Activated naive CD8-positive, alpha-beta T cell treated with anti-CD3 and anti-CD28 coated beads, Interleukin-2, amount 50 U/mL, for 24 hours (primary cell): ENCODE data around the gene LTBP1.

Experiments
- ATAC-seq: fragments of 150-1000 bp; cut with Tn5 transposase; one replicate; pipeline ENCODE4 v1.10.0; 2021
- DNase-seq: peaks from one replicate; pipeline ENCODE4 v3.0.0; 2021
- H3K27ac Mint-ChIP-seq: one replicate; pipeline ENCODE4 v1.8.0; 2021; ENCODE audit warnings: mild to moderate bottlenecking, mixed read lengths
- H3K27me3 Mint-ChIP-seq: one replicate; pipeline ENCODE4 v1.8.0; 2021; ENCODE audit warnings: mixed read lengths
- H3K36me3 Mint-ChIP-seq: one replicate; pipeline ENCODE4 v1.8.0; 2021; ENCODE audit warnings: low read depth, mixed read lengths
- H3K4me1 Mint-ChIP-seq: one replicate; pipeline ENCODE4 v1.8.0; 2021; ENCODE audit warnings: mixed read lengths
- H3K4me3 Mint-ChIP-seq: one replicate; pipeline ENCODE4 v1.8.0; 2021; ENCODE audit warnings: mild to moderate bottlenecking, moderate library complexity, mixed read lengths
- H3K9me3 Mint-ChIP-seq: one replicate; pipeline ENCODE4 v1.8.0; 2021; ENCODE audit warnings: mixed read lengths

Gene LTBP1

DNA sequence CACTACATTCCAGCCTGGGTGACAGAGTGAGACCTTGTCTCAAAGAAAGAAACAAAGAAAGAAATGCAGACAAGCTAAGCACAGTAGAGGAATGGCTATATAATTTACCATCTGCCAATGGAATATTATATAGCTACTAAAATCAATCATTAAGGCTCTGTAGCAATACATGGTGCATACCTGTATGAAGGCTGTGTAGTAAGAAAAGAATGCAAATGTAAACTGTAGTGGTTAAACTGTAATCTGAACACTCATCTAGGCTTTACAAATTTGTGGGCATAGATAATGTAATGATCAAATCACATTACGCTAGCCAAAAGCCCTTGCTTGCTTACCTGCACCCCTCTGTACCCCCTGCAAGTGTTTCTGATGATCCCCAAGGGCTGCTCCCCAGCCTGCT is 230.9 kb downstream of the LTBP1 start:
- ATAC-seq: no peak
- Mint-ChIP-seq H3K36me3 (no peaks in the 10 kb centered on the region), H3K27ac (no peak overlapping the region), H3K27me3 (no peaks in the 10 kb centered on the region), H3K4me1 (no peaks in the 10 kb centered on the region), H3K9me3 (no peaks in the 10 kb centered on the region), H3K4me3 (no peak overlapping the region)
- no peak for DNase-seq

DNA sequence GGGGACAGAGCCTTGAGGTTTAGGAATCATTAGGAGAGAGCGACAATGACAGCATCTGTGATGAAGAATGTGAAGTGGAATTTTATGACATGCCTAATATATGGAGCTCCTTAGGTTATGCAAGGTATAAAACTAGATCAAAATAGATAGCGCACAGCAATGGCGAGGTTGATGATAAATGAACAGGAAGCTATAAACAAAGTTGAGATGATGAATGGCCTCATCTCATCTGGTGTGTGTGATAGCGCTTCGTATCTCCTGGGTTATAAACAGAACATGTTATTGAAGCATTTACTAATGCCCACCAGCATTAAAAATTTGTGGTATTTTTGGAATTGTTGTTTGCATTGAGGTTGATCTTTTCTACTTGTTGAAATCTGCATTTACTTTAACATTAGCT is 231.5 kb downstream of the LTBP1 start:
- DNase-seq (no peak), ATAC-seq (no peak)
- Mint-ChIP-seq H3K4me3 (no peak overlapping the region), H3K27me3 (no peaks in the 10 kb centered on the region), H3K9me3 (no peaks in the 10 kb centered on the region), H3K4me1 (no peaks in the 10 kb centered on the region), H3K36me3 (no peaks in the 10 kb centered on the region), H3K27ac (no peak overlapping the region)

DNA sequence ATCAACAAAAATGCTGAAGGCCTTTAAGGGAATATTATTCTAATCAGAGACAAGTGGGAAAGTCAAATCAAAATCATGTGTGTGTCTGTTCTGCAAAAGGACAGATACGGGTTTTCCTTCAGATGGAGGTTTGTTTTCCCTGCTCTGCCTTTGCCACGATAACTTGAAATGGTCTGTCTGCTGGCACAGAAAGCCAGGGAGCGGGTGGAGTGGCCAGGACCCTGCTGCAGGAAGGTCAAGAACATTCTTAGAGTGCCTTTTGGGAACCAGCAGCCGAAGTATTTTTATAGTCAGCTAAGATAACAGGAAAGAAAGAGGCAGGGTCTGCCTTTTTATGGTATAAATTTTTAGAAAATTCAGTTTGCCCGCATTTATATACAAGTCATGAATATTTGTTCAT is 234.2 kb downstream of the LTBP1 start:
- H3K9me3 Mint-ChIP-seq: no peaks in the 10 kb centered on the region
- H3K4me3 Mint-ChIP-seq: no peak overlapping the region
- DNase-seq: no peak
- H3K36me3 Mint-ChIP-seq: no peaks in the 10 kb centered on the region
- H3K27me3 Mint-ChIP-seq: no peaks in the 10 kb centered on the region
- H3K27ac Mint-ChIP-seq: no peak overlapping the region
- no peak for ATAC-seq
- no peaks in the 10 kb centered on the region for H3K4me1 Mint-ChIP-seq

DNA sequence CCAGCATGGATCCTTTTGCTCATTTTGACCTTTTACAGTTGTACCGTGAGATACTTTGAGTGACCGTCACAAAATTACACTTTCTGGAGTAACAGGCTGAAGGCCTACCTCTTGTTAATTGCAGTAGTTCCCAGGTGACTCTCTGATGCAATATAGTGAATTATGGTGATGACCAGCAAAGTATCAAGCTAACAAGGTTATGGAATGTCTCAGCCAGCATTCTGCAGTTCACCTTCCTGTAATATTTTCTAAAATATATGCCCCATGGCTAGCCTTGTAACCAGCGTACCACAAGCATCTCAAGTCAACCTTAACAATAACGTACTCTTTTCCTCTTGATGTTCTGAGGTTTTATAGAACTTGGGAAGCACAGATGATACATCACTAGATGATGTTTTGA is 234.7 kb downstream of the LTBP1 start:
- DNase-seq (no peak), ATAC-seq (no peak)
- Mint-ChIP-seq H3K36me3 (no peaks in the 10 kb centered on the region), H3K27me3 (no peaks in the 10 kb centered on the region), H3K4me3 (no peak overlapping the region), H3K4me1 (no peaks in the 10 kb centered on the region), H3K9me3 (no peaks in the 10 kb centered on the region), H3K27ac (no peak overlapping the region)

DNA sequence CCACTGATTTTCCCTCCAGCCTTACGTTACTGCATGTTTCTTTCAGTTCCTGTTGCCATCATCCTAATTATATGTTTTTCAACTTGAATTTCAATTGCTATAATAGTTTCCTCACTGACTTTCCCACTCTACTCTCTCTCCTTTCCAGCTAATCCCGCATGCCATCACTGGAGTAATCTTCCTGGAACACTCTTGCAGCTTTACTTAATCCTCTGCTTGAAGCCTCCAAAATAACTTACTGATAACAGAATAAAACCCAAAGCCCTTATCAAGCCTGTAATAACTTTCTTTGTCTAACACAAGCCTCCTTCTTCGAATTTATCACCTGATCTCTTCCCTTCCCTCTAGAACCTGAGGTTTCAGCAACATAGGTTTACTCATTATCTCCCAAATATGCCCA is 237.3 kb downstream of the LTBP1 start:
- DNase-seq: no peak
- ATAC-seq: no peak

DNA sequence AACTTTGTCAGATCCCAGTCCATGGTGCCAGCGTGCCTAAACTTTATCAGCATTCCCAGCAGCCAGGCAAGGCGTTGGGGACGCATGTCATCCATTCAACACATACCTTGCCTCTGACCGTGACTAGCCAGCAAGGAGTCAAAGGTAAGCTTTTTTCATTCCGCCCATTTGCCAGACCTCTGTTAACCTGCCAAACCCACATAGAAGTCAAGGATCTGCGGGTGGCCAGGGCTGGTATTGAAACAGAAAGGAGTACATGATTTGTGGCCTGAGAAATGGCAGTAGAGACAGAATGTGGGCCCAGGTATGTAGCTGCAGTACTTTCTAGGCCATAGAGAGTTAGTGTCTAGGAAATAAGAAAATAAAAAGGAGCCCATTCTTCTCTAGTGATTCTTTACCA is 240.2 kb downstream of the LTBP1 start:
- H3K27me3 Mint-ChIP-seq: peaks cover 3% of the 10 kb centered on the region
- no peak for DNase-seq
- H3K27ac Mint-ChIP-seq: no peak overlapping the region
- no peak for ATAC-seq
- H3K4me1 Mint-ChIP-seq: no peaks in the 10 kb centered on the region
- H3K9me3 Mint-ChIP-seq: no peaks in the 10 kb centered on the region
- H3K36me3 Mint-ChIP-seq: no peaks in the 10 kb centered on the region
- H3K4me3 Mint-ChIP-seq: no peak overlapping the region

More for the DNA sequence above, 237.3 kb downstream of the LTBP1 start:
- no peaks in the 10 kb centered on the region for H3K36me3 Mint-ChIP-seq
- peaks cover 3% of the 10 kb centered on the region for H3K27me3 Mint-ChIP-seq
- no peaks in the 10 kb centered on the region for H3K9me3 Mint-ChIP-seq
- H3K27ac Mint-ChIP-seq: no peak overlapping the region
- no peaks in the 10 kb centered on the region for H3K4me1 Mint-ChIP-seq
- H3K4me3 Mint-ChIP-seq: no peak overlapping the region

DNA sequence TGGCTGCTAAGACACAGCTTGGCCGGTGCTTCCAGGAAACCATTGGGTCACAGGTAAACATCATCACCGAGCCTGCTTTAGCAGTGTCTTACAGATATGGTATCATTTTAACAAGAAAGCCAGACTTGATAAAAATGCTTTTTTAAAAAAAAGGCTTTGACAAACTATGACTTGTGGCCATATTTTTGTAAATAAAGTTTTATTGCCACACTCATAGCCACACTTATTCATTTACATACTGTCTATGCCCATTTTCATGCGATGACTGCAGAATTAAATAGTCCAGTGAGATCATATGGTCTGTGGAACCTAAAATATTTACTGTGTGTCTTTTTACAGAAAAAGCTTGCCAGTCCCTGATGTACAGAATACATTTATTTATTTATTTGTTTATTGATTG is 242.0 kb downstream of the LTBP1 start:
- no peaks in the 10 kb centered on the region for H3K9me3 Mint-ChIP-seq
- ATAC-seq (no peak), DNase-seq (no peak)
- peaks cover 3% of the 10 kb centered on the region for H3K27me3 Mint-ChIP-seq
- no peak overlapping the region for H3K4me3 Mint-ChIP-seq
- H3K4me1 Mint-ChIP-seq: no peaks in the 10 kb centered on the region
- no peak overlapping the region for H3K27ac Mint-ChIP-seq
- H3K36me3 Mint-ChIP-seq: no peaks in the 10 kb centered on the region

DNA sequence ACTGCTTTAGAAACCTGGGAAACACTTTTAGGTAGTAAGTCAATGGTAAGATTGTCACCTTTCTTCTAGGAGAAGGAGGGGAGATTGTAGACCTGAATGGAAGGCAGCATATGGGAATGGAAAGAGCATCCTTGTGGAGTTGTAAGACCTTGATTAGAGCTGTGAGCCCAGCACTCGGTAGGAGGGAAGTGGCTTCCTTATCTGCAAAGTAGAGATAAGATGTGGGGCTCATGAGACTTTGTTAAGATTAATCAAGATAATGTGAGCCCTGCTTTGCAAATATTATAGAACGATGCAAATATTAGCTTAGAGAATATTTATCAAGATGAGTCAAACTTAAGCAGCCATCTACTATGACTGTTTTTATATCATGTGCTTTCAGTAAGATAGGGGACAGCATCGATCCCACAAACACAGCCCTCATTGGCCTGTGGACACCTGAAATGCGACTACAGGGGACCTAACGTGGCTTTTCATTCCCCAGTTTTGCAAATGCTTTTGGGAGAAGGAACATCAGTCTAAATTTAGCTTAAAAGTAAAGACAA is 243.7 kb downstream of the LTBP1 start:
- no peak overlapping the region for H3K27ac Mint-ChIP-seq
- no peaks in the 10 kb centered on the region for H3K4me1 Mint-ChIP-seq
- H3K27me3 Mint-ChIP-seq: peaks cover 3% of the 10 kb centered on the region
- ATAC-seq (no peak), DNase-seq (no peak)
- no peaks in the 10 kb centered on the region for H3K9me3 Mint-ChIP-seq
- H3K36me3 Mint-ChIP-seq: no peaks in the 10 kb centered on the region
- H3K4me3 Mint-ChIP-seq: no peak overlapping the region

DNA sequence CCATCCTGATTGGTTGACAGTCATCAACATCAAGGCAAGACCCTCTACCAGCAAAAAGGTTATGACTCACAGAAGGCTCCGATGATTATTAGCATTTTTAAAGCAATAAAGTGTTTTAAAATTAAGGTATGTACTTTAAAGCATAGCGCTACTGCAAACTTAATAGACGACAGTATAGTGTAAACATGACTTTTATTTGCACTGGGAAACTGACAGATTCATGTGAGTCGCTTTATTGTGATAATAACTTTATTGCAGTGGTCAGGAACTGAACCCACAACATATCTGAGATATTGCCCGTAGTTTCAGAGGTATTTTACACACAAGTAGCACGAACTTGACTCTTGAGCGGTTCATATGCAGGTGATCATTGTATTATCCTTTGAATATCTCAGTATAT is 249.1 kb downstream of the LTBP1 start:
- peaks cover 2% of the 10 kb centered on the region for H3K27me3 Mint-ChIP-seq
- H3K4me1 Mint-ChIP-seq: no peaks in the 10 kb centered on the region
- no peaks in the 10 kb centered on the region for H3K36me3 Mint-ChIP-seq
- no peak for DNase-seq
- H3K27ac Mint-ChIP-seq: no peak overlapping the region
- H3K9me3 Mint-ChIP-seq: no peaks in the 10 kb centered on the region
- H3K4me3 Mint-ChIP-seq: no peak overlapping the region
- ATAC-seq: no peak

DNA sequence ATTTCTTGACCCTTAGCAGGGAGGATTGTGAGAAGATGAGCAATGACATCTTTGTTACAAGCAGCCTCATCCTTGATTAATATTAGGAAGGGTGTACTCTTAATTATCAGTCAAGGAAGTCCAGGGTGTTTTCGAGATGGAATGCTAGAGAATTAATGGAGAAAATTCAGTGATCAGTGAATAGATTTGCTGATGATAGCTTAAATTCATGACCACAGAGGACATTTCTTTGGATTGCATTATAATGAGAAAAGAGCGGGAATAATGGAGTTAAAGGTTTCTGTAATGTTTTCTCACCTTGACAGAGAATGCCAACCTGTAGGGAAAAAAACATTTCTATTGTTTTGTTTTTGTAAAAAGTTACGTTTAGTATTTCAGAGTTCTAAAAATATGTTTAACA is 249.9 kb downstream of the LTBP1 start:
- Mint-ChIP-seq H3K4me3 (no peak overlapping the region), H3K27me3 (peaks cover 2% of the 10 kb centered on the region), H3K9me3 (no peaks in the 10 kb centered on the region), H3K4me1 (no peaks in the 10 kb centered on the region), H3K36me3 (no peaks in the 10 kb centered on the region), H3K27ac (no peak overlapping the region)
- ATAC-seq (no peak), DNase-seq (no peak)

DNA sequence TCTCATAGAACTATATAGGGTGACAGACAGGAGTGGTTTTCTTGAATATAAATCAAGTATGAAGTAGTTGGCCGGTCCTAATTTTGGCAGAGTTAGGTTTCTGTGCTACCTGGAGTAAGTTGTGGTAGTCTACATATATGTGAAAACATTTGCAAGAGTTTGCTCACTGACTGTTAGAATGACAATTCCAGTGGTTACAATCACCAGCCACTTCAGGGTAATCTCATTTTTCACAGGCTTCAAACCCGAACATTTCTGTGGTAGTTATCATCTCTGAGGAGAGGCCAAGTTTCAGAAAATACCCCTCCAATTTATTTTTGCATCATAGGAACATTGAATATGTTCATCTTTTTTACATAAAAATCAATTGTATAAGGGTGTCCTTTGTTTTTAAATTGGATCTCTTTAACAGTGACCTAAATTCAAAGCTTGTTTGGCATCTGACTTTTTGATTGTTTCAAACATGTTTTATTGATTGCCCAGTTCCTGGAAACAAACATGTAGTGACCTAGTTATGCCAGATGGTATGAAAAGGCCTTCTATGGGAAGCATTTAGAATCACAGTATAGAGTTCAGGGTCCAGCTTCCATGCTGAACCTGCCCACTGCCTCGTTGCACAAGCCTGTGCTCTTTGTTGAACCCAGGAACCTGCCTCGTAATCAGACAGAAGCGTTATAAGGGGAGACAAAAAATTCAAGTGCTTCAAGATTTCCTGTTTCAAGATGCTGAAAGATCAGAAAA is 250.6 kb downstream of the LTBP1 start:
- Mint-ChIP-seq H3K4me3 (no peak overlapping the region), H3K36me3 (no peaks in the 10 kb centered on the region), H3K4me1 (no peaks in the 10 kb centered on the region), H3K9me3 (no peaks in the 10 kb centered on the region), H3K27ac (no peak overlapping the region), H3K27me3 (peaks cover 2% of the 10 kb centered on the region)
- ATAC-seq: no peak
- no peak for DNase-seq

DNA sequence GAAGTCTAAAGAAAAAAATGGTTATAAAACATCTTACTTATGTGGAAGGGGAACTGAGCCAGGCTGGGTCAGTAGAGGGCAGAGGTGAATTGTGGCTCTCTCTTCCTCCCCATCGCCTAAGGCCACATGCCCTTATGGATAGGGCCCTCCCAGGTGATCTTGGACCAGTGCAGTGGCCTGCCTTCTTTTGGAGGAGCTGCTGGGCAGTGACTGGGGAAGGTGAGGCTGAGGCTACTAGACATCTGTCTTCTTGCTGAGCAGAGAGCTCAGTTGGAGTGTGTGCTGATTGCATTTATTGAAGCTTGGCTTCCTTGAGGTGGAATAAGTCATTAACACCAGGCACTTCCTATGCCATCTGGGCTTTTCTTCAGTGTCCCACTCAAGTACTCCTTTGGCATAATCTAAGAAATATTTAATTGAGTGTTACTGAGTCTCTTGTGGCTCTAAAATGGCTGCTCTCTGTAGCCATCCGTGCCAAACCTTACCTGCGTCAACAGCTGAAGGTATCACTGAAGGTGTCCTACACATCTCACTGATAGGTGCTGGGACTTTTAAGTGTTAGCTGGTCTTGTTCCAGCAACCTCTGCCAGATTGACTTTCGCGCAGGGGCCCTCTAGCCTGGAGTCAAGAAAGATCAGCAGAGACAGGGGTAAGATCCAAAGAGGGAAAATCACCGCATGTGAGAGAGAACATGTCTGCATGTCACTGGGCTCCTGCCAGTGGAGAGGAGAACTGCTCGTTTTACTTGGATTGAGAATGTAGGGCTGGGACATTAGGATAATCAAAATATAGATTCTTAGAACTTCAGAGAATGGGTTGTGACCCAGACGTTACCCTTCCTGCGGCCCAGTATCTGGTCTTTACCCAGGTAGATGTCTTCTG is 256.1 kb downstream of the LTBP1 start:
- no peak overlapping the region for H3K27ac Mint-ChIP-seq
- no peaks in the 10 kb centered on the region for H3K36me3 Mint-ChIP-seq
- DNase-seq: no peak
- H3K9me3 Mint-ChIP-seq: no peaks in the 10 kb centered on the region
- H3K4me1 Mint-ChIP-seq: no peaks in the 10 kb centered on the region
- H3K4me3 Mint-ChIP-seq: no peak overlapping the region
- no peak for ATAC-seq
- peaks cover 2% of the 10 kb centered on the region for H3K27me3 Mint-ChIP-seq

DNA sequence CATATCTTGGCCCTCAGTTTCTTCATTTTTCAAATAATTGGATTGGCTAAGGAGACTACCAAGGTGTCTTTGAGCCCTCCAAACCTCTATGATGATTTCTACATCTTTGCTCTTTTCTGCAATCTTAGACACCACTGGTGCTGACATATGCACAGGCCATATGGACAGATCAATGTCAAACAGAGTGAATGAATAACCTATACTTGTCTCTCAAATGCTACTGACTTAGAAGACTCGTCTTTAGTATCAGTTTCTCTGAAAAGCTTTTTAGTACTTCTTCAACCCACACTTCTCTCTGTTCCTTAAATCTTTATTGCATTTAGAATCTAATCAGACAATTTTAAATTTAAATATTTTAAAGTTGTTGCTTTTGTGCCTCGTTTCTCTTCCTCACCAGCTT is 258.2 kb downstream of the LTBP1 start:
- Mint-ChIP-seq H3K9me3 (no peaks in the 10 kb centered on the region), H3K27me3 (peaks cover 5% of the 10 kb centered on the region), H3K4me3 (no peak overlapping the region), H3K4me1 (no peaks in the 10 kb centered on the region), H3K27ac (no peak overlapping the region), H3K36me3 (no peaks in the 10 kb centered on the region)
- ATAC-seq: no peak
- no peak for DNase-seq

DNA sequence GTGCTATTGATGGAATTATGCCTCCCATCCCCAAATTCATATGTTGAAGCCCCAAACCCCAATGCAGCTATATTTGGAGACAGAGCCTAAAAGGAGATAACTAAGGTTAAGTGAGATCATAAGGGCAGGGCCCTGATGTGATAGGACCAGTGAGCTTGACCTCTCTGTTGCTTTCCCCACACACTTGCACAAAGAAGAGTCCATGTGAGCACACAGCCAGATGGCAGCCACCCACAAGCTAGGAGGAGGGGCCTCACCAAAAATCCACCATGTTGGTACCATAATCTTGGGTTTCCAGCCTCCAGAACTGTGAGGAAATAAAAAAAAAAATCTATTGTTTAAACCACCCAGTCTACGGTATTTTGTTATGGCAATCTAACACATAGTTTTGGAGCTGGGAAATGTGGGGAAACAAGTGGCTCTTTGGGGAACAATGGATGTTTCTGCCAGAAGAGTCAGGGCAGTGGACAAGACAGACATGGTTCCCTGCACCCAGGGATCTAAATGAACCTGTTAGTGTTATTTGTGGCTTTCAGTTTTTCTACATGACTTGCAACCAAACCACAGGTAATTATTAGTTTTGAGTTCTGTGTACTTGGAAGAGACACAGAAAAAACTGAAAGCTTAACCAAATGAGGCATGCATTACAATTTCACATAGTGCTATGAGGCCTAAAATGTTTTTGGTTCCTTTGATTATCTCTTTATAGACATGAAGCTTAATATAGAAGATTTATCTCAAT is 259.1 kb downstream of the LTBP1 start:
- DNase-seq (no peak), ATAC-seq (no peak)
- no peak overlapping the region for H3K27ac Mint-ChIP-seq
- peaks cover 2% of the 10 kb centered on the region for H3K4me1 Mint-ChIP-seq
- H3K9me3 Mint-ChIP-seq: no peaks in the 10 kb centered on the region
- no peaks in the 10 kb centered on the region for H3K36me3 Mint-ChIP-seq
- no peak overlapping the region for H3K4me3 Mint-ChIP-seq
- H3K27me3 Mint-ChIP-seq: peaks cover 5% of the 10 kb centered on the region
